SK-N-MC (cell line): ENCODE data around the gene ARID1B.
A peak's percentile ranks its signal among the peaks of the same experiment; 100 is the strongest.

Source experiments
- DNase-seq: peaks from one replicate; pipeline ENCODE4 v3.0.0-alpha.2; 2011; ENCODE audit warnings: low read depth, low spot score
- H3K27ac ChIP-seq: fragments of 200-600 bp; sonication (generic); 2 replicates; pipeline ENCODE4 v1.5.1; 2016; ENCODE audit warnings: mixed run types
- H3K36me3 ChIP-seq: fragments of 200-600 bp; sonication (generic); 2 replicates; pipeline ENCODE4 v1.6.1; 2017; ENCODE audit warnings: antibody characterized with exemption, low read length, mixed read lengths; ENCODE audit not compliant: insufficient read depth
- H3K4me3 ChIP-seq: fragments of 200-600 bp; sonication (generic); 2 replicates; pipeline ENCODE4 v1.5.1; 2016
- H3K9ac ChIP-seq: fragments of 200-600 bp; sonication (generic); 2 replicates; pipeline ENCODE4 v1.8.0; 2017; ENCODE audit warnings: mixed run types, mixed read lengths; ENCODE audit not compliant: insufficient read length
- H3K9me3 ChIP-seq: fragments of 200-600 bp; sonication (generic); 2 replicates; pipeline ENCODE4 v1.6.1; 2017; ENCODE audit warnings: low read depth, mild to moderate bottlenecking, antibody characterized with exemption, low read length, moderate library complexity, mixed read lengths
- EZH2 ChIP-seq: fragments of 200-600 bp; sonication (generic); IDR thresholded peaks from one replicate; pipeline ENCODE4 v1.6.1; 2017; ENCODE audit warnings: antibody characterized with exemption
- FOXP2 ChIP-seq: optimal IDR thresholded peaks from 2 replicates; pipeline ENCODE3; 2011; ENCODE audit warnings: mild to moderate bottlenecking, moderate library complexity; ENCODE audit not compliant: insufficient read depth; ENCODE audit errors: extremely low read length, control extremely low read depth
- POLR2AphosphoS5 ChIP-seq: IDR thresholded peaks from 2 replicates; pipeline ENCODE4 v1.6.1; 2012; ENCODE audit warnings: mild to moderate bottlenecking, low read depth, low read length, borderline replicate concordance

Gene ARID1B

DNA sequence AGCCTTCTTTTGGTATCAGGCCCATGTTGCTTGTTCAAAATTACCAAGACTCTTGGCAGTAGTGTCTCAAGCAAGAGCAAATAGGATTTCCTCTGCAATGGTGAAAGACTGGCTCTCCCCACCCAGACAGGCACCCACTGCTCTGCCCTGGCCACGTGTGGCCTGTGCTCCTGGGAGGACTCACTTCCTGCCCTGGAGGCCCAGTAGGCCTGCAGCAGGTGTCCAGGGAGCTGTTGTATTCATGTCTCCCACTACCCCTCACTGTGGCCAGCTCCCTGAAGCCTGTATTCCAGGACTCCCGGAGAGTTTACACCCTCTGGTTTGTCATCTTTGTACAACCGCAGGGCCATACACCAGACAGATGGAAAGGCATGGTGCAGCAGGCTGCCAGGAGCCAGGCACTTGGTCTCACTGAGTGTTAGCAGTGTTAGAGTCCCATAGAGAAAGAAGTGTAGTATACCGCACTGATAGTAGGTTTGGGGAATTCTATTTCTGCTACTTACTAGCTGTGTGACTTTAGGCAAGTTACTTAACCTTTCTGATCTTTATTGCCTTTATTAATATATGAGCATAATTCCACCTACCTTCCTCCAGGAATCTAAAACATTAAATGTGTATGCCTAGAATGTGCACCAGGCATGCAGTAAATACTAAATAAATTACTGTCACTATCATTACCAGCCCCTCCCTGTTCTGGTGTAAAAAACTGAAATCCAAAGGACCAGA lies 386.4 kb downstream of the ARID1B start:
- Histone ChIP-seq H3K9me3 (no peaks in the 10 kb centered on the region), H3K27ac (no peak overlapping the region), H3K9ac (no peak overlapping the region), H3K36me3 (peaks cover 18% of the 10 kb centered on the region), H3K4me3 (no peak overlapping the region)
- no peak for TF ChIP-seq POLR2AphosphoS5
- TF ChIP-seq EZH2, result no peak
- no peak for TF ChIP-seq FOXP2
- no peak for DNase-seq

DNA sequence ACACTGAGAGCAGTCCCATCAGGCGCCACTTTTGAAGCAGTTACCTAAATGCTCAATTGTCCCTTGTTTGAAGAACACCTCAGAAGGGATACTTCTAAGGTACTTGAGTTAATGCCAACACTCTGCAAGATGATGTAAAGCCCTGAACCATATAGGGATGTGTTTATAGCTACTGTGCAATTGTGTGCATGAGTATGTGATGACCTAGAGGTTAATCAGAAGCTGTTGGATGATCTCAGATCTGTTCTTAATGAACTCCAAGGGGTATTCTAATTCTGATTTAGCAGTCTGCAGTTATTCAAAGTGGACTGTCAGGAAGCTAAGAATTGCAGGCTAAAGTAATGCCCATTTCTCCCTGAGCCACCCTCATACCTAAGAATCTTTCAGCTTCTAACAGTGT lies 387.8 kb downstream of the ARID1B start:
- TF ChIP-seq FOXP2 (no peak), EZH2 (no peak), POLR2AphosphoS5 (no peak)
- H3K9me3 ChIP-seq, result no peaks in the 10 kb centered on the region

DNA sequence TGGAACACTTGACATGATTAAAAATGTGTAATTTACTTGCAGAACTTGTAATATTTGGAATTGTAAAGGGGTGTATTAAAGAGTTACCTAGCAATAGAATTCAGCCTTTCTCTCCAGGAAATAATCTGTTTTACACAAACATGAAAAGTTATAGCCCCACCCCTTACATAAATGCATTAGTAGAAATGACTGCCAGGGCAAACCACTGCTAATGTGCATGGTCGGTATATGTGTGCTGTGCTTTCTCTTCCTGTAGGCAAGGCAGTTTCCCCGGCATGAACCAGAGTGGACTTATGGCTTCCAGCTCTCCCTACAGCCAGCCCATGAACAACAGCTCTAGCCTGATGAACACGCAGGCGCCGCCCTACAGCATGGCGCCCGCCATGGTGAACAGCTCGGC lies 389.6 kb downstream of the ARID1B start:
- H3K9me3 ChIP-seq, result no peaks in the 10 kb centered on the region

More for the DNA sequence above, 387.8 kb downstream of the ARID1B start:
- peaks cover 22% of the 10 kb centered on the region for H3K36me3 ChIP-seq
- H3K9ac ChIP-seq, result no peak overlapping the region
- H3K4me3 ChIP-seq, result no peak overlapping the region
- no peak overlapping the region for H3K27ac ChIP-seq
- DNase-seq, result no peak

DNA sequence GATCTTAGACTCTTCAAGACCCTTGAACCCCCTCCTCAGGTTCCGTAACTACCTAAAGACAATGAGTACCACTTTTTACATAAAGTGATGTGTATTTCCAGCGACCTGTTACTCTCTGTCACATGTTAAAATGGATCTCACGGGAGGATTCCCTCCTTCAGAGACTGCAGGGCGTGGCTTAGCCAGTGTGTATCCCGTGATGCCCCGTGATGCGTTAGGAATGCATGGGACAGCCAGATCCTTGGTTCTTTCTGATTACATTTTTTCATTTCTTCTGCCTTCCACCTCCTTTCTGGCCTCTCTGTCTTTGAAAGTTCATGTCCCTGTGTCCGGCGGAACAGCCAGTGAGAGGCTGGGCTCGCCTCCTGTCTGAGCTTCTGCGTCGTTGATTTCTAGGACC lies 390.7 kb downstream of the ARID1B start:
- no peak for TF ChIP-seq FOXP2
- no peak for TF ChIP-seq POLR2AphosphoS5
- no peak for TF ChIP-seq EZH2
- DNase-seq, result no peak
- no peak overlapping the region for H3K9ac ChIP-seq
- H3K4me3 ChIP-seq, result no peak overlapping the region
- no peaks in the 10 kb centered on the region for H3K9me3 ChIP-seq
- H3K36me3 ChIP-seq, result peaks cover 24% of the 10 kb centered on the region
- no peak overlapping the region for H3K27ac ChIP-seq

More for the DNA sequence above, 389.6 kb downstream of the ARID1B start:
- Histone ChIP-seq H3K27ac (0 out of 2 replicates have a peak overlapping the region, but pooled peaks have one; percentile 49), H3K4me3 (no peak overlapping the region), H3K9ac (no peak overlapping the region), H3K36me3 (peaks cover 24% of the 10 kb centered on the region)
- TF ChIP-seq EZH2 (no peak), FOXP2 (no peak), POLR2AphosphoS5 (no peak)
- no peak for DNase-seq

DNA sequence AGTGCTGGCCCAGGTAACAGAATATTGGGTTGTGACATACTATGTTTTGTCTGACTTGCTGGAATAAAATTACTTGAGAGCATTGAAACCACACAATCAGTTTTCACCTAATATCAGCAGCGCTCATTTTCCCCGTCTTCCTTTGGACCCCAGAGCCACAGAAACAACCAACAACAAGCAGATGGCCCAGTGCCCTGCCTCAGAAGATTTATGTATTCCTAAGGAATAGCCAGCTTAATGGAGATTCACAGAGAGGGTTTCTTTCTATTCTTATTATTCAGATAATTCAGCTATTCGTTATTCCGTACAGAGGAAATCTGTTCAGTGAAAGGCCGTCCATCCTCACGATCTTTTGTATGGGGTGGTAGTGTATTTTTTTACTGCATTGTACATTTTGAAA lies 391.3 kb downstream of the ARID1B start:
- peaks cover 24% of the 10 kb centered on the region for H3K36me3 ChIP-seq

DNA sequence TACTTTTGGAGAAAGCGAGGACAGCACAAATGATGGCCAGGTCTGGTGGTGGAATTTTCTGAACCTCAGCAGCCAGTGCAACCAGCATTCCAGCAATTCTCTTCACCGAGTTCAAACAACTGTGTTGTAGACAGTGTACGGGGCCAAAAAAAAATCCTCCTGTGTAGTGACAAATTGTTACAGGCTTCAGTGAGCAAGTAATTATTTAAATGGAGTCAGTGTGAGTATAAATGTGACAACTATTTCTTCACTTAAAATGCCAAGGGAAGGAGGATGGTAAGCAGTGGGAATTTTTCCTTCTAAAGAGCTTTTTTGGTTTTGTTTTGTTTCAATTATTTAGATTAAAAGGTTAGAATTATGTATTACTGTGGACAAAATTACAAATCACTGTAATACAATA lies 392.0 kb downstream of the ARID1B start:
- Histone ChIP-seq H3K9ac (no peak overlapping the region), H3K9me3 (no peaks in the 10 kb centered on the region), H3K4me3 (no peak overlapping the region), H3K36me3 (peaks cover 24% of the 10 kb centered on the region), H3K27ac (no peak overlapping the region)
- no peak for TF ChIP-seq POLR2AphosphoS5
- no peak for TF ChIP-seq FOXP2
- no peak for TF ChIP-seq EZH2
- DNase-seq, result no peak

More for the DNA sequence above, 391.3 kb downstream of the ARID1B start:
- TF ChIP-seq EZH2 (no peak), POLR2AphosphoS5 (no peak), FOXP2 (no peak)
- Histone ChIP-seq H3K9ac (no peak overlapping the region), H3K4me3 (no peak overlapping the region), H3K9me3 (no peaks in the 10 kb centered on the region), H3K27ac (no peak overlapping the region)
- no peak for DNase-seq

DNA sequence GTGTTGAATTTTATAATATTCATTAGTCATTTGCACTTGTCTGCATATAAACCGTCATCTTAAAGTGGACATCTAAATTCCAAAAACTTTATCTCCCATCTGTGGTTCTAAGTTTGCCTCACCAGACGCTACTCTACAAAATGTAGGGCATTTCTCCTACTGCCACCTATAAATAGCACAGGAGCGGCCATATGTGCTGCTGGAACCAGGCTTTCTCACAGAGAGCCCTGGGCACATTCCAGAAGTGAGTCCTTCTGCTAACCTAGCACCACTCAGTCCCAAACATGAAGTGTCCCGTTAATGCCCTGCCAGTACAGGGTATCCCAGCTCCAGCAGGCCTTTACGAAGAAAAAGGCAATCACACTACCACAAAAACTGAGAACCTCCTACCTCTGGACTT lies 392.5 kb downstream of the ARID1B start:
- H3K36me3 ChIP-seq, result peaks cover 24% of the 10 kb centered on the region
- no peak overlapping the region for H3K27ac ChIP-seq
- TF ChIP-seq FOXP2 (no peak), POLR2AphosphoS5 (no peak), EZH2 (no peak)
- no peak overlapping the region for H3K9ac ChIP-seq
- no peak for DNase-seq
- H3K4me3 ChIP-seq, result no peak overlapping the region
- no peaks in the 10 kb centered on the region for H3K9me3 ChIP-seq

DNA sequence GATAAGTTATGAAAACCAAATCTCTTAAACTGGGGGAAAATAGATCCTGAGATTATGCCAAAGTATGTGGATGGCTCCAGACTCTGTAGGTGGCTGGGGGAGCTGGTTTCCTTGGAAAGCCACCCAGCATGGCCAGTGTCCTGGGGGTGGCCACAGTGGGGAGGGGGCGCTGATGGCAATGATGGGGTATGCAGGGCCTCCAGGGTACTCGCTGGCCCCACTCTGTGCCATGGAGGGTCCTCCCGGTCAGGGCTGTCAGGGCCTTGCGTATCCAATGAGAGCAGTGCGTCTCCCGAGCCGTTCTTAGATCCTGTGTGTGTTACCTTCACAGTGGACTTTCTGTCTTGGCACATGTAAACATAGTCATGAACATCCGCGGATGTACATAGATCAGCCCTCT lies 393.4 kb downstream of the ARID1B start:
- TF ChIP-seq POLR2AphosphoS5, result no peak
- no peak for TF ChIP-seq EZH2
- TF ChIP-seq FOXP2, result no peak
- peaks cover 24% of the 10 kb centered on the region for H3K36me3 ChIP-seq

DNA sequence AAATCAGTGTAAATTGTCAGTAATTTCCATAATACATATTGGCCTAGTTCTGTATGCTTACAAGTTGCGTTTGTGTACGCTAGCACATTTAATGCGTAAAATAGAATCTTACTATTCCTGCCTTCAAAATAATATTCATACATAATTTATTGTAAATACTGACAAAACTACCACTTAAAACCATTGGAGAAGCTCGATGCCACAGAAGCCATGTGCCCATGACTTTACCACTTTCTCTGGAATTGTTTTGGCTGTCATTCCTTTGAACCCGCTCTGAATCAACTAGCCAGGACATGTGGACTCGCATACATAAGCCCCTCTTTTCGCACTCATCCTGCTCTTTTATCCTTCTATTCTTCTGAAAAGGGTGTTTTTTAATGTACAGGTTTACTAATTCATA lies 394.6 kb downstream of the ARID1B start:
- no peak overlapping the region for H3K9ac ChIP-seq
- 0 out of 2 replicates have a peak overlapping the region, but pooled peaks have one; percentile 16 for H3K27ac ChIP-seq
- no peak for DNase-seq
- no peaks in the 10 kb centered on the region for H3K9me3 ChIP-seq
- peaks cover 21% of the 10 kb centered on the region for H3K36me3 ChIP-seq
- TF ChIP-seq EZH2, result no peak
- no peak for TF ChIP-seq POLR2AphosphoS5
- no peak for TF ChIP-seq FOXP2
- H3K4me3 ChIP-seq, result no peak overlapping the region

More for the DNA sequence above, 393.4 kb downstream of the ARID1B start:
- H3K9ac ChIP-seq, result no peak overlapping the region
- no peak overlapping the region for H3K4me3 ChIP-seq
- no peak overlapping the region; the same call in 1 of the 2 replicates for H3K27ac ChIP-seq
- no peak for DNase-seq
- H3K9me3 ChIP-seq, result no peaks in the 10 kb centered on the region
